Measurements from ENCODE around the gene TYK2.
"Not testable (repeated sequence)": the region's sequence is repeated elsewhere in the genome, so short reads cannot be mapped to it uniquely, and the experiment has no call there.

Gene TYK2

DNA sequence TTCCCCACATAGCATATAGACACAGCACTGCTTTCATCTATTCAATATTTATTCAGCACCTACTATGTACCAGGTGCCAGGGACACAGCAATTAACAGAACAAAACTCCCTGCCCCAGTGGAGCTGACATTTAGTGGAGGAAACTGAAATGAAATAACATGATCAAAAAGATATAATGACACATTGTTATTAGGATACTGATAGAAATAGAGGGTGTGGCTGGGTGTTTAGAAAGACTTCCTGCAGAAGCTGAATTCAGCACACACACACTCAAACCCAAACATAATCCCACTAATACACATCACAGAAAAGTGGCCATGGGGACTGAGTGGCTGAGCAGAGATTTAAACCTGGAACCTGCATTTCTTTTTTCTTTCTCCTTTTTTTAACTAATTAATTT is 26.7 kb upstream of the TYK2 start:
- H3K4me3 ChIP-seq (ENCODE audit: low read depth, low read length), result no peak overlapping the region
- no peak for TF ChIP-seq CTCF (IDR thresholded peaks at IDR 0.05; ENCODE audit: control insufficient read depth, extremely low read depth, insufficient read depth)
- no peak for DNase-seq (ENCODE audit: low read depth)

DNA sequence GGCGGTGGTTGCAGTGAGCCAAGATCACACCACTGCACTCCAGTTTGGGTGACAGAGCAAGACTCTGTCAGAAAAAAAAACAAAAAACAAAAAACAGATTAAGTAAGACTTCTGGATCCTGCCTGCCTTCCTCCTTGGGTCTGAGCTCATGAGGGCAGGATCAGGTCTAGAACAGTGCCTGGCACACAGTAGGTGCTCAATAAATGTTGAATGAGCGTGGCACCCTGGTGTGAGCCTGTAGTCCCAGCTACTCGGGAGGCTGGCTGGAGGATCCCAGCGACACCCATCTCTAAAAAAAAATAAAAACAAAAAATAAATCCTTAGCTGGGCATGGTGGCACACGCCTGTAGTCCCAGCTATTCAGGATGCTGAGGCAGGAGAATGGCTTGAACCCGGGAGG is 25.8 kb upstream of the TYK2 start:
- no peak for TF ChIP-seq CTCF (IDR thresholded peaks at IDR 0.05; ENCODE audit: control insufficient read depth, extremely low read depth, insufficient read depth)
- no peak for DNase-seq (ENCODE audit: low read depth)
- no peak overlapping the region for H3K4me3 ChIP-seq (ENCODE audit: low read depth, low read length)

GRCh38 chr19:10404888-10405820 is 24.8 kb upstream of the TYK2 start:
- TF ChIP-seq CTCF (IDR thresholded peaks at IDR 0.05; ENCODE audit: control insufficient read depth, extremely low read depth, insufficient read depth), result no peak
- H3K4me3 ChIP-seq (ENCODE audit: low read depth, low read length), result peak overlapping the region; percentile 100
- no peak for DNase-seq (ENCODE audit: low read depth)

DNA sequence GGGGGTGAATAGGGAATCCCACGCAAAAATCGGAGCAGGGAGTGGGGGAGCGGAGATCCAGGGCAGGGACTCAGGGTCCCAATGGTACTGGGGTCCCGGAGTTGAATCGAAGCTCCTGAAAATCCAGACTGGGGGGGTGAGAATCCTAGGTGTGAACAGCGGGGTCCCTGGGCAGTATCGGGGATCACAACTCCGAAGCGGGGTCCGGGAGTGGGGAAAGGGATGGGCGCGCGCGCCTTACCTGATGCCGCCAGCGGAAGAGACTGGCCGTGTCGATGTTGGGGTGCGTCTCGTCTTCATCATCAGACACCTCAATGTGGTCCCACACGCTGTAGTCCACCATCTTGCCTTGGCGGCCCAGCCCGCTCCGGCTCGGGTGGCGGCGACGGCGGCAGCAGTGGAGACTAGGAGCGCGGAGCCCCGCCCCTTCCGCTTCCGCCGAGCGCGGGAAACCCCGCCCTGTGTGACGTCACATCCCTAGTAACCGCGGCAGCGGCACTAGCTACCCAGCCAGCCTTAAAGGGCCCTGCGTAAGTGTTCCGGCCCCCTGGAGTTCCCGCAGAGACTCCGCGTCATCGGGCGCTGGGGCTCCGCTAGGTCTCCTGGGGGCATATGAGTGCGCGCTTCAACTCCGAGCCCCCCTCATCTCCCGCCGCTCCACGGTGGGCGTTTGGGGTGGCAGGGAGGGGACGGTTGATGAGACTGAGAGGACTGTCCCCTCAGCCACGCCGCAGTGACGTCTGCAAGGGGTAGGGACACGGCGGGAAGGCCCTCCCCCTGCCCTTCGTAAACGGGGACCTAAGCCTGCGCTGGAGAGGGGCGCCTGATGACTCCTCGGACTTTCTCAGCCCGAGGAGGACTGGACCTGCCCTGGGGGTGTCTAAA is 23.0 kb upstream of the TYK2 start, which contains the start of gene CDC37:
CDC37 (minus strand) TSS at position 406 of the 885 bp plus-strand sequence; CDS start at position 343, 63 bp downstream.
- no peak for TF ChIP-seq CTCF (IDR thresholded peaks at IDR 0.05; ENCODE audit: control insufficient read depth, extremely low read depth, insufficient read depth)
- peak; percentile 78 for DNase-seq (ENCODE audit: low read depth)
- peak within 1 kb of the TSS; percentile 100 for H3K4me3 ChIP-seq (ENCODE audit: low read depth, low read length)

GRCh38 chr19:10402441-10403038 is 22.2 kb upstream of the TYK2 start:
- no peak for TF ChIP-seq CTCF (IDR thresholded peaks at IDR 0.05; ENCODE audit: control insufficient read depth, extremely low read depth, insufficient read depth)
- DNase-seq (ENCODE audit: low read depth), result no peak
- H3K4me3 ChIP-seq (ENCODE audit: low read depth, low read length), result peak overlapping the region; percentile 100

DNA sequence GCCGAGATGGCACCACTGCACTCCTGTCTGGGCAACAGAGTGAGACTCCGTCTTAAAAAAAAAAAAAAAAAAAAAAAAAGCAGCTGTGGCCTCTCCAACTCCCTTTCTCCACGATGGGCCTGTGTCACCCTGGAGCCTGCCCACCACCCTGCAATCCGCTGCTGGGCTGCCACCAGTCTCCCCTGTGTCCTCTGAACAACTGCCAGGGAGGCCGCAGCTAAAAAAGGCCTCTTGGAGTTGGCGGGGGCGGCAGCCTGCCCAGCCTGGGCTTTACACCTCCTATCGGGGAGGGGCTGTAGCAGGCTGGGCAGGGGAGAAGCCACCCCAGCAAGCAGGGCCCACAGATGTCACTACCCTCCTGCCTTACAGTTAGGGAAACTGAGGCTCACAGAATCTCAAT is 19.5 kb upstream of the TYK2 start:
- no peak for DNase-seq (ENCODE audit: low read depth)
- no peak overlapping the region for H3K4me3 ChIP-seq (ENCODE audit: low read depth, low read length)
- TF ChIP-seq CTCF (IDR thresholded peaks at IDR 0.05; ENCODE audit: control insufficient read depth, extremely low read depth, insufficient read depth), result no peak

DNA sequence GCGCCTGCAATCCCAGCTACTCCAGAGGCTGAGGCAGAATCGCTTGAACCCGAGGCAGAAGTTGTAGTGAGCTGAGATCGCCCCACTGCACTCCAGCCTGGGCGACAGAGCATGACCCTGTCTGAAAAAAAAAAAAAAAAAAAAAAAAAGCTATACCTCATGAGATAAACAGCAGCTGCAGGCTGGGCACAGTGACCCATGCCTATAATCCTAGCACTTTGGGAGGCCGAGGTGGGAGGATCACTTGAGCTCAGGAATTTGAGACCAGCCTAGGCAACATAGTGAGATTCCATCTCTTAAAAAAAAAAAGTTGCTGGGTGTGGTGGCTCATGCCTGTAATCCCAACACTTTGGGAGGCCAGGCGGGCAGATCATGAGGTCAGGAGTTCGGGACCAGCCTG is 19.0 kb upstream of the TYK2 start:
- DNase-seq (ENCODE audit: low read depth); H3K4me3 ChIP-seq (ENCODE audit: low read depth, low read length): not testable (repeated sequence)
